Hematopoietic multipotent progenitor cell treated with erythropoietin and hydrocortisone succinate and interleukin-3 and kit ligand, for 6 days (in vitro differentiated cells): Measurements from ENCODE around the gene GOLGA6L10.
"Not testable (repeated sequence)": the region's sequence is repeated elsewhere in the genome, so short reads cannot be mapped to it uniquely, and the experiment has no call there.

Source experiments
- DNase-seq: peaks from one replicate; pipeline ENCODE4 v3.0.0-alpha.2; 2015

GOLGA6L10 gene

GRCh38 chr15:82349375-82349774 lies at the start of gene GOLGA6L10:
Gene GOLGA6L10 (minus strand): TSS chr15:82349475. CDS start chr15:82349375, 100 bp downstream.
- not testable (repeated sequence) for DNase-seq

GRCh38 chr15:82398785-82399184 lies 49.5 kb upstream of the GOLGA6L10 start:
- no peak for DNase-seq

- no peak for DNase-seq
Measured at GRCh38 chr15:82397817-82398216, 48.5 kb upstream of the GOLGA6L10 start.

- DNase-seq = not testable (repeated sequence)
Measured at GRCh38 chr15:82395788-82396187, 46.5 kb upstream of the GOLGA6L10 start.

- no peak for DNase-seq
Measured at GRCh38 chr15:82393671-82394070, 44.4 kb upstream of the GOLGA6L10 start.

GRCh38 chr15:82392077-82392476 lies 42.8 kb upstream of the GOLGA6L10 start:
- peak; percentile 53 for DNase-seq

GRCh38 chr15:82390152-82390551 lies 40.9 kb upstream of the GOLGA6L10 start:
- DNase-seq = not testable (repeated sequence)

- DNase-seq = not testable (repeated sequence)
Measured at GRCh38 chr15:82387209-82387608, 37.9 kb upstream of the GOLGA6L10 start.

GRCh38 chr15:82381330-82381955 lies 32.2 kb upstream of the GOLGA6L10 start:
- not testable (repeated sequence) for DNase-seq

GRCh38 chr15:82379552-82379951 lies 30.3 kb upstream of the GOLGA6L10 start:
- not testable (repeated sequence) for DNase-seq

- not testable (repeated sequence) for DNase-seq
Measured at GRCh38 chr15:82373661-82374060, 24.4 kb upstream of the GOLGA6L10 start.

GRCh38 chr15:82371656-82372055 lies 22.4 kb upstream of the GOLGA6L10 start:
- DNase-seq = no peak

GRCh38 chr15:82367790-82368189 lies 18.5 kb upstream of the GOLGA6L10 start:
- not testable (repeated sequence) for DNase-seq

- DNase-seq = not testable (repeated sequence)
Measured at GRCh38 chr15:82365692-82366323, 16.5 kb upstream of the GOLGA6L10 start.

GRCh38 chr15:82364548-82364947 lies 15.3 kb upstream of the GOLGA6L10 start:
- DNase-seq = not testable (repeated sequence)

GRCh38 chr15:82362790-82363189 lies 13.5 kb upstream of the GOLGA6L10 start:
- DNase-seq = not testable (repeated sequence)

- not testable (repeated sequence) for DNase-seq
Measured at GRCh38 chr15:82360618-82361017, 11.3 kb upstream of the GOLGA6L10 start.

GRCh38 chr15:82355055-82355454 lies 5.8 kb upstream of the GOLGA6L10 start:
- not testable (repeated sequence) for DNase-seq

GRCh38 chr15:82354546-82354945 lies 5.3 kb upstream of the GOLGA6L10 start:
- not testable (repeated sequence) for DNase-seq

- DNase-seq = peak; percentile 27
Measured at GRCh38 chr15:82347645-82348044, 1.6 kb downstream of the GOLGA6L10 start.

GRCh38 chr15:82345176-82345575 lies 4.1 kb downstream of the GOLGA6L10 start:
- not testable (repeated sequence) for DNase-seq

- DNase-seq = not testable (repeated sequence)
Measured at GRCh38 chr15:82344421-82344820, 4.9 kb downstream of the GOLGA6L10 start.

GRCh38 chr15:82343851-82344250 lies 5.4 kb downstream of the GOLGA6L10 start:
- DNase-seq = not testable (repeated sequence)

GRCh38 chr15:82342632-82343374 lies 6.5 kb downstream of the GOLGA6L10 start:
- not testable (repeated sequence) for DNase-seq
